Fibroblast of pulmonary artery (primary cell): ENCODE results near the gene TYROBP.
"Not testable (repeated sequence)": the region's sequence is repeated elsewhere in the genome, so short reads cannot be mapped to it uniquely, and the experiment has no call there.

ENCODE experiments used
- DNase-seq: peaks from one replicate; pipeline ENCODE4 v3.0.0-alpha.2; 2010; ENCODE audit warnings: low read depth
- H3K4me3 ChIP-seq: replicated peaks from 2 replicates; pipeline ENCODE4 v1.5.1; 2011; ENCODE audit warnings: low read depth, mild to moderate bottlenecking, control low read depth, low read length, moderate library complexity
- CTCF ChIP-seq: IDR thresholded peaks from 2 replicates; pipeline ENCODE4 v1.5.1; 2011; ENCODE audit warnings: mild to moderate bottlenecking, control low read depth, low read length, inconsistent platforms; ENCODE audit errors: missing control alignments

The TYROBP gene

GRCh38 chr19:35870798-35871197 lies 37.3 kb downstream of the TYROBP start:
- DNase-seq = no peak
- no peak overlapping the region for H3K4me3 ChIP-seq
- TF ChIP-seq CTCF = no peak

- not testable (repeated sequence) for H3K4me3 ChIP-seq, DNase-seq
Observed at GRCh38 chr19:35870124-35870736, 37.9 kb downstream of the TYROBP start.

- no peak for TF ChIP-seq CTCF
- no peak overlapping the region for H3K4me3 ChIP-seq
- peak; percentile 60 for DNase-seq
Observed at GRCh38 chr19:35869327-35870123, 38.6 kb downstream of the TYROBP start.

DNA sequence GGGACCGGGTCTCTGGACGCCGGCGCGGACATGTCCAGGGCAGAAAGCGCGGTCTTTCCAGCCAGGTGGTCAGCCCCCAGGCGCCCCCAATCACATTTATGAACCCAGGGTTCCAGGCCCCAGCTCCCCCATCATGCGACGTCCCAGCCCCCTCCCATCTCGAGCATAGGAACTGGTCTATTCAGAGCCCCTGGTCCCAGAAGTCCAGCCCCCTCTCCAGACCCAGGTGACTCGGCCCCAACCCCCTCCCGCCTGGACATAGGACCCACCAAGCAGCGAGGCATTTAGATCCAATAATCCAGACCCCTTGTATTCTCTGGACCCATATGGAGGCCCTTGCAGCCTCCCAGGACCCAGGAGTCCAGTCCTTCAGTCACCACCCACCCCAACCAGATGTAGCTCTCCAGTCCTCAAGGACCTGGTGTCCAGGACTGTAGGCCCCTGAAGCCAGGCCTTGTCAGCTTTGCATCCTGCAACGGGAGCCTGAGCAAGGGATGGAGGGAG lies 39.2 kb downstream of the TYROBP start:
- TF ChIP-seq CTCF = no peak
- peak overlapping the region; percentile 36 for H3K4me3 ChIP-seq
- no peak for DNase-seq

- H3K4me3 ChIP-seq = peak within 1 kb of the TSS; percentile 36
- DNase-seq = peak; percentile 27
- TF ChIP-seq CTCF = no peak
Observed at GRCh38 chr19:35868172-35868822, 39.8 kb downstream of the TYROBP start, which contains the start of gene APLP1. APLP1 (plus strand) TSS chr19:35868574; CDS start chr19:35868637, 63 bp downstream.

DNA sequence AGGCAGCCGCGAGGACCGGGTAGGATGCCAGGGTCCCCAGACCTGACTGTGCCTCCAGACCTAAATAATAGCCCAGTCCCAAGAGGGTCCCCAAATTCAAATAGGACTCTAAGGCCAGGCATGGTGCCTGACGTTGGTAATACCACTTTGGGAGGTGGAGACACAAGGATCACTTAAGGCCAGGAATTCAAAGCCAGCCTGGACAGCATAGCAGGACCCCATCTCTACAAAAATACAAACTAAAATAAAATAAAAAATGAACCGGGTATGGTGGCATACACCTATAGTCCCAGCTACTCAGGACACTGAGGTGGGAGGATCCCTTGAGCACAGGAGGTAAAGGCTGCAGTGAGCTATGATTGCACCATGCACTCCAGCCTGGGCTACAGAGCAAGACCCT lies 45.1 kb downstream of the TYROBP start:
- no peak for DNase-seq
- TF ChIP-seq CTCF = no peak
- no peak overlapping the region for H3K4me3 ChIP-seq

DNA sequence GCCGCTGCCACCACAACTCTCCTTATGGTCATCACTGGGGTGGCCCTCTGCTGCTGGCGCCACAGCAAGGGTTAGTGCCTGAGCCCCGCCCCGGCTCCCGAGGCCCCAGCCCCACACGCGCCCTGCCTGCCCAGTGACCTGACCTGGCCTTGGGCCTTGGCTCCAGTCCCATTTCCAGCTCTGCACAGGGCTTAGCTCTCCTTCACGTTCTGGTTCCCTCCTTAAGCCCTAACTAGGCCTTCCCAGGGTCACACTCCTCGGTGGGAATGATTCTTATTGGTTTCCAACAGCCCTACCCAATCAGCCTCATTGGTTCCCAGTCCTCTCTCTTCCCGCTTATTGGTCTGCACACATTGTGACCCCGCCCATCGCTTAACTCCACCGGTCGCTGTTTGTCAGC lies 45.6 kb downstream of the TYROBP start:
- no peak overlapping the region for H3K4me3 ChIP-seq
- DNase-seq = no peak
- no peak for TF ChIP-seq CTCF
